ENCODE data around the gene PARD6A.

PARD6A gene

GRCh38 chr16:67707790-67708189, 47.0 kb downstream of the PARD6A start:
- TF ChIP-seq, protein P1, sequence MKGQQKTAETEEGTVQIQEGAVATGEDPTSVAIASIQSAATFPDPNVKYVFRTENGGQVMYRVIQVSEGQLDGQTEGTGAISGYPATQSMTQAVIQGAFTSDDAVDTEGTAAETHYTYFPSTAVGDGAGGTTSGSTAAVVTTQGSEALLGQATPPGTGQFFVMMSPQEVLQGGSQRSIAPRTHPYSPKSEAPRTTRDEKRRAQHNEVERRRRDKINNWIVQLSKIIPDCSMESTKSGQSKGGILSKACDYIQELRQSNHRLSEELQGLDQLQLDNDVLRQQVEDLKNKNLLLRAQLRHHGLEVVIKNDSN (IDR thresholded peaks at IDR 0.05), result no peak
- TF ChIP-seq REST (IDR thresholded peaks at IDR 0.05; ENCODE audit: low read depth), result no peak
- TF ChIP-seq CREB1 (IDR thresholded peaks at IDR 0.05; ENCODE audit: low read depth), result no peak
- no peak for TF ChIP-seq YY1 (IDR thresholded peaks at IDR 0.05; ENCODE audit: low read depth)
- TF ChIP-seq EGR1 (IDR thresholded peaks at IDR 0.05), result no peak
- no peak for TF ChIP-seq NFIC (IDR thresholded peaks at IDR 0.05)
- no peak for TF ChIP-seq TAF1 (IDR thresholded peaks at IDR 0.05; ENCODE audit: low read depth)
- TF ChIP-seq EP300 (IDR thresholded peaks at IDR 0.05; ENCODE audit: borderline replicate concordance), result no peak
- no peak for TF ChIP-seq CEBPB (IDR thresholded peaks at IDR 0.05)
- TF ChIP-seq TEAD4 (IDR thresholded peaks at IDR 0.05), result no peak
- no peak for TF ChIP-seq FOXM1 (IDR thresholded peaks at IDR 0.05; ENCODE audit: borderline replicate concordance, low read depth)
- no peak for TF ChIP-seq MAX (IDR thresholded peaks at IDR 0.05)
- no peak for TF ChIP-seq RAD21 (IDR thresholded peaks at IDR 0.05; ENCODE audit: low read depth)
- TF ChIP-seq TCF12 (IDR thresholded peaks at IDR 0.05; ENCODE audit: low read depth), result no peak
- no peak for TF ChIP-seq ZBTB7A (IDR thresholded peaks at IDR 0.05; ENCODE audit: low read depth)

DNA sequence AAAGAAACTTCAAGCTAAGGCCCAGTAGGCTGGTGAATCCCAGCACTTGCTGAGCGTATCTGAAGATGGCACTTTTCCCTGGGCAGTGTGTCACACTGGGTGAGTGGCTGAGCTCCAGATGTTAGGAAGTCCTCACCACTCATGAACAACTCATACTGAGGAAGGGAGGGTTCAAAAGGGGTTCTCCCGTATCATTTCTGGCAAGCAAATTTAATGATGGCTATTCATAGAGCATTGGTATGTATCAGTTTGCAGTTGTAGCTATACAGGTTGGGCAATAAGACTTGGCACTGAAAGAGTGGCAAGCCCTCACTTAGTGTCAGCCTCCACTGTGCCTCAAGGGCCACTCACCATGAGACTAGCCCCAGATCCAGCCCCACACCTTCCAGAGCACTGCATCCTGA, 47.6 kb downstream of the PARD6A start:
- TF ChIP-seq NFIC (IDR thresholded peaks at IDR 0.05) (no peak), CEBPB (IDR thresholded peaks at IDR 0.05) (no peak), RAD21 (IDR thresholded peaks at IDR 0.05; ENCODE audit: low read depth) (no peak), ZBTB7A (IDR thresholded peaks at IDR 0.05; ENCODE audit: low read depth) (no peak), TEAD4 (IDR thresholded peaks at IDR 0.05) (no peak)
- TF ChIP-seq, protein P1 (IDR thresholded peaks at IDR 0.05), result no peak

DNA sequence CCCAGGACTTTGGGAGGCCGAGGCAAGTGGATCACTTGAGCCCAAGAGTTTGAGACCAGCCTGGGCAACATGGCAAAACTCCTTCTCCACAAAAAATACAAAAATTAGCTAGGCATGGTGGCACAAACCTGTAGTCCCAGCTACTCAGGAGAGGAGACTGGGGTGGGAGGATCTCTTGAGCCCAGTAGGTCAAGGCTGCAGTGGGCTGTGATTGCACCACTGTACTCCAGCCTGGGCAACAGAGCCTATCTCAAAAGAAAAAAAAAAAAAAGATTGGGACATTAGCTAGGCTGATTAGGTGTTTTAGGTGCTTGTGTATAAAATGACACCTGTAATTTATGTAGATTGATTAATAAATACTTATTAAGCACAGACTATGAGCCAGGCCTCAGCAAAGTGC, 48.3 kb downstream of the PARD6A start:
- TF ChIP-seq EP300 (IDR thresholded peaks at IDR 0.05; ENCODE audit: borderline replicate concordance), result no peak
- no peak for TF ChIP-seq NFIC (IDR thresholded peaks at IDR 0.05)
- no peak for TF ChIP-seq RAD21 (IDR thresholded peaks at IDR 0.05; ENCODE audit: low read depth)
- TF ChIP-seq YY1 (IDR thresholded peaks at IDR 0.05; ENCODE audit: low read depth), result no peak

- TF ChIP-seq EP300 (IDR thresholded peaks at IDR 0.05; ENCODE audit: borderline replicate concordance) (no peak), REST (IDR thresholded peaks at IDR 0.05; ENCODE audit: low read depth) (no peak), CREB1 (IDR thresholded peaks at IDR 0.05; ENCODE audit: low read depth) (no peak), ZBTB7A (IDR thresholded peaks at IDR 0.05; ENCODE audit: low read depth) (no peak), TEAD4 (IDR thresholded peaks at IDR 0.05) (no peak)
Measured at GRCh38 chr16:67710607-67711006, 49.8 kb downstream of the PARD6A start.
